C4-2B (cell line): ENCODE measurements around the gene NRXN3.

Experiments used
- H3K27ac ChIP-seq: fragments of 450-650 bp; 2 replicates; pipeline ENCODE4 v1.5.1; 2017
- ZFX ChIP-seq: fragments of 450-650 bp; IDR thresholded peaks from 2 replicates; pipeline ENCODE4 v1.6.1; 2017
- TF ChIP-seq, protein P1 (sequence below): fragments of 450-650 bp; conservative IDR thresholded peaks from 2 replicates; pipeline ENCODE4 v1.5.1; 2017; ENCODE audit warnings: mild to moderate bottlenecking

The NRXN3 gene

DNA sequence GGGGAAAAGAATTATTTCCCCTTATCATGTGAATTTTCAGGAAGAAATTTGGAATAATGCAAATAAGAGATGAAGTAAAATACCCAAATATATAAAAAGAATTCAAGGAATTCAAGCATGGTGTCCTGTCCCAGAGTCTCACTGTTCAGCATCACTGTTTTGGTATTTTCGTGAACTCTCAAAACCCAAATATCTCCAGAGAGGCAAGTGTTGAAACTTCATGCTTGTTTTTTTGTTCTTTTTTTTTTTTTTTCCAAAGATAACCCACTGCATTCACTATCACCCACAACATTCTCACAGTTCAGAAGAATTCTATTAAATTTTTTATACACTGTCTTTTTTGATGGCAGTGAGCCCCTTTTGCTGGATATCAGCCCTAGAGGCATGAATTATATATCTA is 1686.2 kb downstream of the NRXN3 start:
- H3K27ac ChIP-seq: no peak overlapping the region
- no peak for TF ChIP-seq ZFX
- TF ChIP-seq, protein P1, sequence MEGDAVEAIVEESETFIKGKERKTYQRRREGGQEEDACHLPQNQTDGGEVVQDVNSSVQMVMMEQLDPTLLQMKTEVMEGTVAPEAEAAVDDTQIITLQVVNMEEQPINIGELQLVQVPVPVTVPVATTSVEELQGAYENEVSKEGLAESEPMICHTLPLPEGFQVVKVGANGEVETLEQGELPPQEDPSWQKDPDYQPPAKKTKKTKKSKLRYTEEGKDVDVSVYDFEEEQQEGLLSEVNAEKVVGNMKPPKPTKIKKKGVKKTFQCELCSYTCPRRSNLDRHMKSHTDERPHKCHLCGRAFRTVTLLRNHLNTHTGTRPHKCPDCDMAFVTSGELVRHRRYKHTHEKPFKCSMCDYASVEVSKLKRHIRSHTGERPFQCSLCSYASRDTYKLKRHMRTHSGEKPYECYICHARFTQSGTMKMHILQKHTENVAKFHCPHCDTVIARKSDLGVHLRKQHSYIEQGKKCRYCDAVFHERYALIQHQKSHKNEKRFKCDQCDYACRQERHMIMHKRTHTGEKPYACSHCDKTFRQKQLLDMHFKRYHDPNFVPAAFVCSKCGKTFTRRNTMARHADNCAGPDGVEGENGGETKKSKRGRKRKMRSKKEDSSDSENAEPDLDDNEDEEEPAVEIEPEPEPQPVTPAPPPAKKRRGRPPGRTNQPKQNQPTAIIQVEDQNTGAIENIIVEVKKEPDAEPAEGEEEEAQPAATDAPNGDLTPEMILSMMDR: no peak

DNA sequence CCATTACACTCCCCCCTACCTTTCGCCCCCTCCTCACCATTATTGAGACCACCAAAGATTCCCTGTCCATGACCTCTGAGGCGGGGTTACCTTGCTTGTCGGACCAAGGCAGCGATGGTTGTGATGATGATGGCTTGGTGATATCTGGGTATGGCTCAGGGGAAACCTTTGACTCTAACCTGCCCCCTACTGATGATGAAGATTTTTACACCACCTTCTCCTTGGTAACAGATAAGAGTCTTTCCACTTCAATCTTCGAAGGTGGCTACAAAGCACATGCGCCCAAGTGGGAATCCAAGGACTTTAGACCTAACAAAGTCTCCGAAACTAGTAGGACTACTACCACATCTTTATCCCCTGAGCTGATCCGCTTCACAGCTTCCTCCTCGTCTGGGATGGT is 1690.9 kb downstream of the NRXN3 start:
- no peak overlapping the region for H3K27ac ChIP-seq
- TF ChIP-seq, protein P1: peak; percentile 33
- no peak for TF ChIP-seq ZFX

DNA sequence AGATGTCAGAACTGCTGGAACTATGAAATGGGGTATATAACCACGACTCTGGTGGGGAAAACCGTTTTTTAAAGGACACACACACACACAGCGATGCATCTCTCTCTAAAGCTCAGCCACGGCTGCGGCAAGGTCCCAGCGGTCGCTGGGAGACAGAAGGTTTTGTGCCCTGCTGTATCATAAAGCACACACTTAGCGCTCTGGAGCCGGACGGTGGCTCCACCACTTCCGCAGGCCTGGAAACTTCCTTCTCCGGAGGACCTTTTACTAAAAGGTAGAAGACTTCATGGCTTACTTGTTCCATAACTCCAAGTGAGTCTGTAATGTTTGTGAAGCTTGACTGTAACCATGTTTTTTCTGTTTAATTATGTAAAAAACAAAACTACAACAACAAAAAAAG is 1691.9 kb downstream of the NRXN3 start:
- H3K27ac ChIP-seq: no peak overlapping the region
- TF ChIP-seq, protein P1: no peak
- TF ChIP-seq ZFX: no peak

DNA sequence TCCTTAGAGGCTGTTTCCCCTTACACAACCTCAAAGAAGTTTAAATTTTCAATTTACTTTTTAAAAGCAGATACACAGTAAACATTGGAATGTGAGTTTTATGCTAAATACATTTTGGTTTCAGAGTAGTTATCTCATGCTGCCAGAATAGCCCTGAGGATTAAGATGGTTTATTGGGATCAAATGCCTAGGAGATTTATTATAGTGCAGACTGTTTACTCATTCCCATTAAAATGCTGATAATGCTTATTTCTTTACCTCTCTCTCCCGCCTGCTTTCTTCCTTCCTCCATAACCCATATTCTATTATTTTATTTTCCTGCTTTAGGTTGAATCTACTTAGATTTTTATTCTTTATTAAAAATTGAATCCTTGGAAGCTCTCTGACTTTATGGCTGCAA is 1701.0 kb downstream of the NRXN3 start:
- no peak for TF ChIP-seq ZFX
- TF ChIP-seq, protein P1: no peak
- H3K27ac ChIP-seq: no peak overlapping the region

DNA sequence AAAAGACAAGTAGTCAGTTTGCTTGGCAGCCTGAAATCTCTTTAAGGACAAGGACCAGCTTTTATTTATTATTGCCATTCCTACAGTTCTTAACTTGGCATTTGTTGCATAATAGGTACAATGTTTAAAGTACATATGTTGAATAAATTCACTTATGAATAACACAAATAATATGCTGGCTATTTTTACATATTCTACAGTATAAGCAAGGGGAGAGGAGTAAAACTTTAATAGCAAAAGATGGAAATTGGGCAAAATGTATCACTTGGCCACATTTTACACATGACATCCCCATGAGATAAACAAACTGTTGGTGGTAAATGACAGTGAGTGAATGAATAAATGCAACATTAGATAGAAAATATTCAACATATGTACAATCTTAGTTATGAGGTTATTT is 1708.1 kb downstream of the NRXN3 start:
- H3K27ac ChIP-seq: no peak overlapping the region
- TF ChIP-seq, protein P1: no peak
- TF ChIP-seq ZFX: no peak

DNA sequence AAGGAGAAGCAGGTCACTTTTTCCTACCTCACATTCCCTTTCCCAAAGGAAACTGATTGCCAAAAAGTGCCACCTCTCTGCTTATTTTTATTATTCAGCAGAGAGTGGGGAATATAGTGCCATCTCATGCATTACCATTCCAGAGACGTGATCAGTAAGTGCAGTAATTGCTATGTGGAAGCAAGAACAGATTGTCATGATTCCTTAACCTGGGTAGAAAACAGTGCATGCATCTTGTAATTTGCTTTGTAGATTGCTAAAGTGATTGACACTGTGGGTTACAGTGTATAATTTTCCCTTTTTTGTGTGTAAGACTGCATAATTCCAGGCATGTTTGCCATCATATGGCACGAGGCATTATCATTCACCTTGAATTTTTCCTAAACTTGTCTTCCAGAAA is 1708.6 kb downstream of the NRXN3 start:
- no peak for TF ChIP-seq ZFX
- TF ChIP-seq, protein P1: no peak
- H3K27ac ChIP-seq: no peak overlapping the region

DNA sequence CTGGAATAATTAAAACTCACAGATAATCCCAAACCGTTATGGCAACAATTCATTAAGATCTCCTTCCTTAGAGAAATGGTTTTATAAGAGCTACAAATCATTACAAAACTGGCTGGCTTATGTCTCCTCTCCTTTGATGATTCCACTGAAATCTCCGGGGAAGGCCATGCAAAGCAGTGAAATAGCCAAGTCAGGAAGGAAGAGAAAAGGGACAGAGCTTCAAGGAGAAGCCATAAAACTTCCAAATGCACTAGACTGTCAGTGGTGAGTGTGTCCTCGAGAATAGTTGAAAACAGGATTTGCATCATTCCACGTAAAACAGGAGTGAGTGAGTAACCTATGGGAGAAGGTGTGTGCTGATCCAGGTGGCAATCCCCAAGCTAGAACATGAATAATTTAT is 1711.1 kb downstream of the NRXN3 start:
- no peak overlapping the region for H3K27ac ChIP-seq
- TF ChIP-seq, protein P1: no peak
- no peak for TF ChIP-seq ZFX
